PFSK-1 (cell line): ENCODE data around the gene BMX.

Experiments
- FOXP2 ChIP-seq: optimal IDR thresholded peaks from 2 replicates; pipeline ENCODE3; 2011; ENCODE audit warnings: borderline replicate concordance, control low read depth, inconsistent platforms; ENCODE audit not compliant: insufficient read depth; ENCODE audit errors: extremely low read length, extremely low read depth
- POLR2AphosphoS5 ChIP-seq: IDR thresholded peaks from 2 replicates; pipeline ENCODE4 v1.6.1; 2012; ENCODE audit warnings: low read depth, mild to moderate bottlenecking, control low read depth, low read length, moderate library complexity
- REST ChIP-seq, 2 experiments: IDR thresholded peaks; 2 replicates each; pipeline versions ENCODE4 v1.6.1 to v1.8.0; 2011 to 2012; ENCODE audit warnings: low read depth in 2 of 2, low read length in 2 of 2, control low read depth in 1 of 2, inconsistent platforms in 1 of 2, mild to moderate bottlenecking in 1 of 2, moderate library complexity in 1 of 2; ENCODE audit not compliant: insufficient read depth in 1 of 2
- SIN3A ChIP-seq: IDR thresholded peaks from 2 replicates; pipeline ENCODE4 v1.6.1; 2012; ENCODE audit warnings: mild to moderate bottlenecking, low read length, moderate library complexity, borderline replicate concordance; ENCODE audit not compliant: insufficient read depth
- TAF1 ChIP-seq: IDR thresholded peaks from 2 replicates; pipeline ENCODE4 v1.6.1; 2012; ENCODE audit warnings: low read length, control low read depth, borderline replicate concordance; ENCODE audit not compliant: insufficient read depth

BMX gene

GRCh38 chrX:15546745-15547144, 46.1 kb downstream of the BMX start:
- no peak for TF ChIP-seq SIN3A
- no peak for TF ChIP-seq TAF1
- TF ChIP-seq POLR2AphosphoS5, result no peak
- no peak for TF ChIP-seq REST (IDR thresholded peaks at IDR 0.05; ENCODE audit: insufficient read depth in 1 of 2, low read depth in 2 of 2, low read length in 2 of 2)
- TF ChIP-seq FOXP2, result no peak

- TF ChIP-seq SIN3A (no peak), REST (IDR thresholded peaks at IDR 0.05; ENCODE audit: insufficient read depth in 1 of 2, low read depth in 2 of 2, low read length in 2 of 2) (no peak), TAF1 (no peak), POLR2AphosphoS5 (no peak), FOXP2 (no peak)
Measured at GRCh38 chrX:15547356-15547755, 46.7 kb downstream of the BMX start.

- no peak for TF ChIP-seq POLR2AphosphoS5
Measured at GRCh38 chrX:15549189-15550012, 48.8 kb downstream of the BMX start.

- TF ChIP-seq FOXP2 (no peak), TAF1 (no peak)
Measured at GRCh38 chrX:15559227-15559626, 58.6 kb downstream of the BMX start.

GRCh38 chrX:15560924-15561323, 60.3 kb downstream of the BMX start:
- TF ChIP-seq POLR2AphosphoS5 (no peak), FOXP2 (no peak), SIN3A (no peak), REST (IDR thresholded peaks at IDR 0.05; ENCODE audit: insufficient read depth in 1 of 2, low read depth in 2 of 2, low read length in 2 of 2) (no peak), TAF1 (no peak)

GRCh38 chrX:15563056-15563455, 62.4 kb downstream of the BMX start:
- TF ChIP-seq TAF1 (no peak), POLR2AphosphoS5 (no peak), FOXP2 (no peak), REST (IDR thresholded peaks at IDR 0.05; ENCODE audit: insufficient read depth in 1 of 2, low read depth in 2 of 2, low read length in 2 of 2) (no peak), SIN3A (no peak)
